HepG2 (cell line): ENCODE measurements around the gene CCDC192. TPM values are rescaled to one million over a fixed set of nuclear protein-coding genes. Genes with fewer than 3 reads are reported as not detected.

Experiments used
- AHR ChIP-seq: IDR thresholded peaks from 2 replicates; pipeline ENCODE4 v1.6.1; 2018; ENCODE audit warnings: missing genetic modification reagents, missing compliant biosample characterization
- ARHGAP35 ChIP-seq: sonication (generic); formaldehyde crosslinking; IDR thresholded peaks from 2 replicates; pipeline ENCODE4 v1.9.0; 2022; ENCODE audit warnings: mild to moderate bottlenecking, inconsistent platforms, moderate library complexity, missing genetic modification reagents, borderline replicate concordance
- ARID5B ChIP-seq: IDR thresholded peaks from 2 replicates; pipeline ENCODE4 v1.4.0; 2020; ENCODE audit warnings: mild to moderate bottlenecking, missing genetic modification reagents
- ARNT ChIP-seq: fragments of 450-650 bp; IDR thresholded peaks from 2 replicates; pipeline ENCODE4 v1.6.1; 2017
- CENPX ChIP-seq: sonication (generic); formaldehyde crosslinking; IDR thresholded peaks from 2 replicates; pipeline ENCODE4 v1.9.0; 2021; ENCODE audit warnings: mild to moderate bottlenecking, missing genetic modification reagents, moderate library complexity
- DMAP1 ChIP-seq: IDR thresholded peaks from 2 replicates; pipeline ENCODE4 v1.6.1; 2016
- ETV5 ChIP-seq: IDR thresholded peaks from 2 replicates; pipeline ENCODE4 v1.6.1; 2018; ENCODE audit warnings: missing biosample characterization, missing genetic modification reagents, inconsistent platforms, borderline replicate concordance
- GZF1 ChIP-seq: sonication (generic); formaldehyde crosslinking; IDR thresholded peaks from 2 replicates; pipeline ENCODE4 v1.5.1; 2020; ENCODE audit warnings: mild to moderate bottlenecking, missing genetic modification reagents
- HCFC1 ChIP-seq: fragments of 150-350 bp; IDR thresholded peaks from 2 replicates; pipeline ENCODE4 v1.6.1; 2014; ENCODE audit warnings: low read depth, low read length
- HMG20B ChIP-seq: conservative IDR thresholded peaks from 2 replicates; pipeline ENCODE4 v1.6.1; 2016; ENCODE audit warnings: missing genetic modification reagents, missing compliant biosample characterization
- ISL2 ChIP-seq: sonication (generic); formaldehyde crosslinking; IDR thresholded peaks from 2 replicates; pipeline ENCODE4 v1.5.0; 2020; ENCODE audit warnings: missing genetic modification reagents
- JDP2 ChIP-seq: sonication (generic); formaldehyde crosslinking; IDR thresholded peaks from 2 replicates; pipeline ENCODE4 v1.8.1; 2022; ENCODE audit warnings: missing genetic modification reagents, borderline replicate concordance
- MIXL1 ChIP-seq: IDR thresholded peaks from 2 replicates; pipeline ENCODE4 v1.6.1; 2016
- NKX3-1 ChIP-seq: sonication (generic); formaldehyde crosslinking; IDR thresholded peaks from 2 replicates; pipeline ENCODE4 v1.5.0; 2020; ENCODE audit warnings: missing genetic modification reagents
- PHF5A ChIP-seq: IDR thresholded peaks from one replicate; pipeline ENCODE4 v1.6.1; 2018; ENCODE audit warnings: low read depth, missing genetic modification reagents; ENCODE audit not compliant: unreplicated experiment
- SOX6 ChIP-seq, 2 experiments: fragments of 450-650 bp in 1 of 2; sonication (generic) in 1 of 2; formaldehyde crosslinking in 1 of 2; IDR thresholded peaks; 2 replicates each; pipeline versions ENCODE4 v1.4.0 to v1.6.1; 2017 to 2020; ENCODE audit warnings: antibody characterized with exemption in 1 of 2, mild to moderate bottlenecking in 1 of 2, missing genetic modification reagents in 1 of 2
- ZKSCAN5 ChIP-seq: sonication (generic); formaldehyde crosslinking; IDR thresholded peaks from 2 replicates; pipeline ENCODE4 v1.5.1; 2020; ENCODE audit warnings: mild to moderate bottlenecking, missing genetic modification reagents
- ZNF709 ChIP-seq: sonication (generic); formaldehyde crosslinking; IDR thresholded peaks from 2 replicates; pipeline ENCODE4 v1.5.0; 2020; ENCODE audit warnings: mild to moderate bottlenecking, missing genetic modification reagents
- ZNF891 ChIP-seq: sonication (generic); formaldehyde crosslinking; IDR thresholded peaks from 2 replicates; pipeline ENCODE4 v1.5.0; 2020; ENCODE audit warnings: mild to moderate bottlenecking, missing genetic modification reagents
- polyA plus RNA-seq, 8 experiments: library from polyadenylated mRNA; depleted of rRNA in 3 of 8; stranded (reverse) in 7 of 8; unstranded in 1 of 8; fragments of >200 nt; fragmentation: Illumina TruSeq in 4 of 8; extraction: Trizol in 4 of 8; gene quantifications; 2 replicates each; pipeline versions ENCODE4 v1.2.1 to v1.2.3, GENCODE V29; 2011 to 2016; ENCODE audit warnings: low read depth in 4 of 8, missing spikeins in 1 of 8, mixed read lengths in 1 of 8; ENCODE audit not compliant: insufficient read depth in 1 of 8
- total RNA-seq, 5 experiments: library from RNA; depleted of rRNA; stranded (reverse); fragments of >200 nt; fragmentation: Illumina TruSeq; extraction: Trizol; gene quantifications; 2 replicates each; pipeline ENCODE4 v1.2.3, GENCODE V29; 2016; ENCODE audit warnings: low read depth in 1 of 5
- TF ChIP-seq, protein P1 (sequence below): sonication (generic); formaldehyde crosslinking; IDR thresholded peaks from one replicate; pipeline ENCODE4 v1.5.1; 2020; ENCODE audit warnings: mild to moderate bottlenecking, missing genetic modification reagents; ENCODE audit errors: not compliant biosample characterization

The CCDC192 gene
- total and polyA plus RNA-seq, 2 of the 13 experiments (the other 11 are each of a cell fraction or from before 2014, with no cell fraction given), result not detected

GRCh38 chr5:127958421-127959011 is 255.3 kb downstream of the CCDC192 start (continued):
- TF ChIP-seq SOX6 (IDR thresholded peaks at IDR 0.05), result no peak
- peak; percentile 57; the same call in 1 of the 2 replicates for TF ChIP-seq SOX6 (CRISPR knock-in tag; IDR thresholded peaks at IDR 0.05)
- TF ChIP-seq MIXL1, result peak; percentile 18; the same call in 1 of the 2 replicates
- TF ChIP-seq ETV5 (CRISPR knock-in tag), result peak; percentile 36; the same call in 1 of the 2 replicates
- TF ChIP-seq AHR, result no peak
- no peak for TF ChIP-seq HCFC1
- no peak for TF ChIP-seq JDP2 (CRISPR knock-in tag)
- TF ChIP-seq CENPX (CRISPR knock-in tag), result no peak
- no peak for TF ChIP-seq ZNF891
- no peak for TF ChIP-seq PHF5A (CRISPR knock-in tag)
- no peak for TF ChIP-seq GZF1 (CRISPR knock-in tag)
- TF ChIP-seq ZNF709 (CRISPR knock-in tag), result no peak
- TF ChIP-seq DMAP1 (CRISPR knock-in tag), result no peak
- peak; percentile 71; the same call in 1 of the 2 replicates for TF ChIP-seq ISL2
- TF ChIP-seq ARID5B (CRISPR knock-in tag), result peak; percentile 58
- TF ChIP-seq ARNT, result no peak
- TF ChIP-seq ZKSCAN5 (CRISPR knock-in tag), result no peak
- TF ChIP-seq ARHGAP35, result no peak
- TF ChIP-seq NKX3-1 (CRISPR knock-in tag), result 0 out of 2 replicates have a peak, but pooled peaks have one; percentile 36
- peak; percentile 65; the same call in 1 of the 2 replicates for TF ChIP-seq HMG20B (CRISPR knock-in tag)
- TF ChIP-seq, protein P1, sequence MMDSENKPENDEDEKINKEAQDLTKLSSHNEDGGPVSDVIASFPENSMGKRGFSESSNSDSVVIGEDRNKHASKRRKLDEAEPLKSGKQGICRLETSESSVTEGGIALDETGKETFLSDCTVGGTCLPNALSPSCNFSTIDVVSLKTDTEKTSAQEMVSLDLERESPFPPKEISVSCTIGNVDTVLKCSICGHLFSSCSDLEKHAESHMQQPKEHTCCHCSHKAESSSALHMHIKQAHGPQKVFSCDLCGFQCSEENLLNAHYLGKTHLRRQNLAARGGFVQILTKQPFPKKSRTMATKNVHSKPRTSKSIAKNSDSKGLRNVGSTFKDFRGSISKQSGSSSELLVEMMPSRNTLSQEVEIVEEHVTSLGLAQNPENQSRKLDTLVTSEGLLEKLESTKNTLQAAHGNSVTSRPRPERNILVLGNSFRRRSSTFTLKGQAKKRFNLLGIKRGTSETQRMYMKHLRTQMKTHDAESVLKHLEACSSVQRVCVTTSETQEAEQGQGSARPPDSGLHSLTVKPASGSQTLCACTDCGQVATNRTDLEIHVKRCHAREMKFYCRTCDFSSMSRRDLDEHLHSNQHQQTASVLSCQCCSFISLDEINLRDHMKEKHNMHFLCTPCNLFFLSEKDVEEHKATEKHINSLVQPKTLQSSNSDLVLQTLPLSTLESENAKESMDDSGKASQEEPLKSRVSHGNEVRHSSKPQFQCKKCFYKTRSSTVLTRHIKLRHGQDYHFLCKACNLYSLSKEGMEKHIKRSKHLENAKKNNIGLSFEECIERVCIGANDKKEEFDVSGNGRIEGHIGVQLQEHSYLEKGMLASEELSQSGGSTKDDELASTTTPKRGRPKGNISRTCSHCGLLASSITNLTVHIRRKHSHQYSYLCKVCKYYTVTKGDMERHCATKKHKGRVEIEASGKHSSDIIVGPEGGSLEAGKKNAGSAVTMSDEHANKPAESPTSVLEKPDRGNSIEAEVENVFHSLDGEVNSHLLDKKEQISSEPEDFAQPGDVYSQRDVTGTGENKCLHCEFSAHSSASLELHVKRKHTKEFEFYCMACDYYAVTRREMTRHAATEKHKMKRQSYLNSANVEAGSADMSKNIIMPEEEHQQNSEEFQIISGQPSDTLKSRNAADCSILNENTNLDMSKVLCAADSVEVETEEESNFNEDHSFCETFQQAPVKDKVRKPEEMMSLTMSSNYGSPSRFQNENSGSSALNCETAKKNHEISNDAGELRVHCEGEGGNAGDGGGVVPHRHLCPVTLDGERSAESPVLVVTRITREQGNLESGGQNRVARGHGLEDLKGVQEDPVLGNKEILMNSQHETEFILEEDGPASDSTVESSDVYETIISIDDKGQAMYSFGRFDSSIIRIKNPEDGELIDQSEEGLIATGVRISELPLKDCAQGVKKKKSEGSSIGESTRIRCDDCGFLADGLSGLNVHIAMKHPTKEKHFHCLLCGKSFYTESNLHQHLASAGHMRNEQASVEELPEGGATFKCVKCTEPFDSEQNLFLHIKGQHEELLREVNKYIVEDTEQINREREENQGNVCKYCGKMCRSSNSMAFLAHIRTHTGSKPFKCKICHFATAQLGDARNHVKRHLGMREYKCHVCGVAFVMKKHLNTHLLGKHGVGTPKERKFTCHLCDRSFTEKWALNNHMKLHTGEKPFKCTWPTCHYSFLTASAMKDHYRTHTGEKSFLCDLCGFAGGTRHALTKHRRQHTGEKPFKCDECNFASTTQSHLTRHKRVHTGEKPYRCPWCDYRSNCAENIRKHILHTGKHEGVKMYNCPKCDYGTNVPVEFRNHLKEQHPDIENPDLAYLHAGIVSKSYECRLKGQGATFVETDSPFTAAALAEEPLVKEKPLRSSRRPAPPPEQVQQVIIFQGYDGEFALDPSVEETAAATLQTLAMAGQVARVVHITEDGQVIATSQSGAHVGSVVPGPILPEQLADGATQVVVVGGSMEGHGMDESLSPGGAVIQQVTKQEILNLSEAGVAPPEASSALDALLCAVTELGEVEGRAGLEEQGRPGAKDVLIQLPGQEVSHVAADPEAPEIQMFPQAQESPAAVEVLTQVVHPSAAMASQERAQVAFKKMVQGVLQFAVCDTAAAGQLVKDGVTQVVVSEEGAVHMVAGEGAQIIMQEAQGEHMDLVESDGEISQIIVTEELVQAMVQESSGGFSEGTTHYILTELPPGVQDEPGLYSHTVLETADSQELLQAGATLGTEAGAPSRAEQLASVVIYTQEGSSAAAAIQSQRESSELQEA (CRISPR knock-in tag), result no peak
